ENCODE measurements around the gene ADCK2.

Gene ADCK2

DNA sequence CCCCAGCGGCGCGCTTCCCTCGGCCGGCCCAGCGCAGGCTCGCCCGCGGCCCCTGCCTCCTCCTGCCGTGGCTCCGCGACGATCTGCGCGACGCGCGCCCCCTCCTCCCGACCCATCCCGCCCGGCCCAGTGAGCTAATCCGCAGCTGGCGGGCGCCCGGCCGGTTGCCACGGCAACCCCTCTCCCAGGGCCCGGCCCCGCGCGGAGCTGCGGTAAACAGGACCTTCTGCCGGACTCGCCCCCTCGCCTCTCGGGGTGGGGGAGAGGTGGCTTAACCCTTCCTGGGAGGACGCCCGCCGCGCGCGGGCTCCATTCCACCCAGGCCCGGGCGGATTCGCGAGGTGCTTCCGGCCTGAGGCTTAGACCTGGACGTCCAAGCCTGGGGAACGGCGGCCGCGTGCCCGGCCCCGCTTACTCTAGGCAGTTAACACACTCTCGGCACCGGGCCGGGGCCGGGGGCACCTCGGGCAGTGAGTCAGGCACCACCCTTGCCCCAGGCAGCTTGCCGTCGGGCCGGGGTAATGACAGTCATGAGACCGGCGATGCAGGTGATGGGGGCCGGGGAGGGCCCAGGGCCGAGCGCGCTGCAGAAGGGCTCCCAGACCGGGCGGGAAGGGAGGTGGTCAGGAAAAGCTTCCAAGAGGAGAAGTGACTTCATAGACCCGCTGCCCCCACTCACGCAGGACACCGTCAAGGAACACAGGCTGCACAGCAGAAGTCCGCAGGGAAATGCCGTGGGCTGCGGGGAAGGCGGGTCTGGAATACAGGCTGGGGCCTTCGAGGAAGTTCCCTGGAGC is 31.8 kb upstream of the ADCK2 start, which contains the start of gene DENND2A:
Gene DENND2A, minus strand, starts transcription at position 87 of the 797 bp plus-strand sequence. CDS start 38,416 bp downstream, outside the sequence.
- TF ChIP-seq BACH2 (CRISPR knock-in tag; IDR thresholded peaks at IDR 0.05; ENCODE audit: borderline replicate concordance) (no peak), ZFP3 (CRISPR knock-in tag; IDR thresholded peaks at IDR 0.05) (0 out of 2 replicates have a peak, but pooled peaks have one; percentile 25), ZNF70 (CRISPR knock-in tag; IDR thresholded peaks at IDR 0.05) (0 out of 2 replicates have a peak, but pooled peaks have one; percentile 5), ZNF8 (CRISPR knock-in tag; IDR thresholded peaks at IDR 0.05) (no peak), ZFP30 (CRISPR knock-in tag; IDR thresholded peaks at IDR 0.05) (no peak), ARNTL (CRISPR knock-in tag; IDR thresholded peaks at IDR 0.05; ENCODE audit: borderline replicate concordance, low read depth) (no peak), ESRRG (CRISPR knock-in tag; IDR thresholded peaks at IDR 0.05) (peak; percentile 67; the same call in 1 of the 2 replicates), OSR1 (CRISPR knock-in tag; IDR thresholded peaks at IDR 0.05) (no peak), GLIS3 (CRISPR knock-in tag; IDR thresholded peaks at IDR 0.05) (no peak)
- TF ChIP-seq, protein P1, sequence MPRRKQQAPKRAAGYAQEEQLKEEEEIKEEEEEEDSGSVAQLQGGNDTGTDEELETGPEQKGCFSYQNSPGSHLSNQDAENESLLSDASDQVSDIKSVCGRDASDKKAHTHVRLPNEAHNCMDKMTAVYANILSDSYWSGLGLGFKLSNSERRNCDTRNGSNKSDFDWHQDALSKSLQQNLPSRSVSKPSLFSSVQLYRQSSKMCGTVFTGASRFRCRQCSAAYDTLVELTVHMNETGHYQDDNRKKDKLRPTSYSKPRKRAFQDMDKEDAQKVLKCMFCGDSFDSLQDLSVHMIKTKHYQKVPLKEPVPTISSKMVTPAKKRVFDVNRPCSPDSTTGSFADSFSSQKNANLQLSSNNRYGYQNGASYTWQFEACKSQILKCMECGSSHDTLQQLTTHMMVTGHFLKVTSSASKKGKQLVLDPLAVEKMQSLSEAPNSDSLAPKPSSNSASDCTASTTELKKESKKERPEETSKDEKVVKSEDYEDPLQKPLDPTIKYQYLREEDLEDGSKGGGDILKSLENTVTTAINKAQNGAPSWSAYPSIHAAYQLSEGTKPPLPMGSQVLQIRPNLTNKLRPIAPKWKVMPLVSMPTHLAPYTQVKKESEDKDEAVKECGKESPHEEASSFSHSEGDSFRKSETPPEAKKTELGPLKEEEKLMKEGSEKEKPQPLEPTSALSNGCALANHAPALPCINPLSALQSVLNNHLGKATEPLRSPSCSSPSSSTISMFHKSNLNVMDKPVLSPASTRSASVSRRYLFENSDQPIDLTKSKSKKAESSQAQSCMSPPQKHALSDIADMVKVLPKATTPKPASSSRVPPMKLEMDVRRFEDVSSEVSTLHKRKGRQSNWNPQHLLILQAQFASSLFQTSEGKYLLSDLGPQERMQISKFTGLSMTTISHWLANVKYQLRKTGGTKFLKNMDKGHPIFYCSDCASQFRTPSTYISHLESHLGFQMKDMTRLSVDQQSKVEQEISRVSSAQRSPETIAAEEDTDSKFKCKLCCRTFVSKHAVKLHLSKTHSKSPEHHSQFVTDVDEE (CRISPR knock-in tag; IDR thresholded peaks at IDR 0.05), result 0 out of 2 replicates have a peak, but pooled peaks have one; percentile 36
- TF ChIP-seq, protein P2, sequence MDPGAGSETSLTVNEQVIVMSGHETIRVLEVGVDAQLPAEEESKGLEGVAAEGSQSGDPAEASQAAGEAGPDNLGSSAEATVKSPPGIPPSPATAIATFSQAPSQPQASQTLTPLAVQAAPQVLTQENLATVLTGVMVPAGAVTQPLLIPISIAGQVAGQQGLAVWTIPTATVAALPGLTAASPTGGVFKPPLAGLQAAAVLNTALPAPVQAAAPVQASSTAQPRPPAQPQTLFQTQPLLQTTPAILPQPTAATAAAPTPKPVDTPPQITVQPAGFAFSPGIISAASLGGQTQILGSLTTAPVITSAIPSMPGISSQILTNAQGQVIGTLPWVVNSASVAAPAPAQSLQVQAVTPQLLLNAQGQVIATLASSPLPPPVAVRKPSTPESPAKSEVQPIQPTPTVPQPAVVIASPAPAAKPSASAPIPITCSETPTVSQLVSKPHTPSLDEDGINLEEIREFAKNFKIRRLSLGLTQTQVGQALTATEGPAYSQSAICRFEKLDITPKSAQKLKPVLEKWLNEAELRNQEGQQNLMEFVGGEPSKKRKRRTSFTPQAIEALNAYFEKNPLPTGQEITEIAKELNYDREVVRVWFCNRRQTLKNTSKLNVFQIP (CRISPR knock-in tag; IDR thresholded peaks at IDR 0.05; ENCODE audit: borderline replicate concordance, low read depth), result no peak
- TF ChIP-seq, protein P3, sequence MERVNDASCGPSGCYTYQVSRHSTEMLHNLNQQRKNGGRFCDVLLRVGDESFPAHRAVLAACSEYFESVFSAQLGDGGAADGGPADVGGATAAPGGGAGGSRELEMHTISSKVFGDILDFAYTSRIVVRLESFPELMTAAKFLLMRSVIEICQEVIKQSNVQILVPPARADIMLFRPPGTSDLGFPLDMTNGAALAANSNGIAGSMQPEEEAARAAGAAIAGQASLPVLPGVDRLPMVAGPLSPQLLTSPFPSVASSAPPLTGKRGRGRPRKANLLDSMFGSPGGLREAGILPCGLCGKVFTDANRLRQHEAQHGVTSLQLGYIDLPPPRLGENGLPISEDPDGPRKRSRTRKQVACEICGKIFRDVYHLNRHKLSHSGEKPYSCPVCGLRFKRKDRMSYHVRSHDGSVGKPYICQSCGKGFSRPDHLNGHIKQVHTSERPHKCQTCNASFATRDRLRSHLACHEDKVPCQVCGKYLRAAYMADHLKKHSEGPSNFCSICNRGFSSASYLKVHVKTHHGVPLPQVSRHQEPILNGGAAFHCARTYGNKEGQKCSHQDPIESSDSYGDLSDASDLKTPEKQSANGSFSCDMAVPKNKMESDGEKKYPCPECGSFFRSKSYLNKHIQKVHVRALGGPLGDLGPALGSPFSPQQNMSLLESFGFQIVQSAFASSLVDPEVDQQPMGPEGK (CRISPR knock-in tag; IDR thresholded peaks at IDR 0.05; ENCODE audit: borderline replicate concordance), result 0 out of 2 replicates have a peak, but pooled peaks have one; percentile 32
- ATAC-seq, result peak; percentile 56

DNA sequence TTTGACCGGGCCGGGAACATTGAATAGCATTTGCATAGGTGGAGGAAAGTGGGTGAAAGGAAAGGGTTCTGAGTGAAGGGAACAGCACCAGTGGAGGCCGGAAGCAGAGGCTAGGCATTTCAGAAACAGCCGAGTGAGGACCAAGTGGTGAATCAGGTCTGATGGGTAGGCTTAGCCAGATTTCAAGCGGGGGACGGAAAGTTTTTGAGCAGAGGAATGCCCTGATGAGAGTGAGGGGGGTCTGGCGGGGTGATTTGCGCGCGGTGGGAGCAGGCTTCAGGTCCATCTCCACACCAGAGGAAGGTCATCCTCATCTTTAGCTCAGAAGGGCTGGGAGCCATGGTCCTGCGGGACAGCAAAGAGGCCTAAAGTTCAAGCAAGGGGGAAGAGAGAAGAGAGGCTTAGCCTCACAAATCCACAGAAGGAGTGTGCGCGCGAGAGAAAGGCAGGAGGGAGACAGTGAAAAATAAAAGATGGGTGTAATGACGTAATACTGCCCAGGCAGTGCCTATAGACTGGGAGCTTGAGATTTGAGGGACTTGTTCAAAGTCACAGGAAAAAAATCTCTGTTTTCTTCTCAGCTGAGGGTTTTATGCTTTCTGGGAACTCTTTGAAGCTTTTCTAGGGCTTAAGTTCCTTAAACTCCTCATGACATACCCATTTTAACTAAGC is 31.1 kb upstream of the ADCK2 start:
- no peak for ATAC-seq
- TF ChIP-seq OSR1 (CRISPR knock-in tag; IDR thresholded peaks at IDR 0.05), result no peak
- TF ChIP-seq, protein P4, sequence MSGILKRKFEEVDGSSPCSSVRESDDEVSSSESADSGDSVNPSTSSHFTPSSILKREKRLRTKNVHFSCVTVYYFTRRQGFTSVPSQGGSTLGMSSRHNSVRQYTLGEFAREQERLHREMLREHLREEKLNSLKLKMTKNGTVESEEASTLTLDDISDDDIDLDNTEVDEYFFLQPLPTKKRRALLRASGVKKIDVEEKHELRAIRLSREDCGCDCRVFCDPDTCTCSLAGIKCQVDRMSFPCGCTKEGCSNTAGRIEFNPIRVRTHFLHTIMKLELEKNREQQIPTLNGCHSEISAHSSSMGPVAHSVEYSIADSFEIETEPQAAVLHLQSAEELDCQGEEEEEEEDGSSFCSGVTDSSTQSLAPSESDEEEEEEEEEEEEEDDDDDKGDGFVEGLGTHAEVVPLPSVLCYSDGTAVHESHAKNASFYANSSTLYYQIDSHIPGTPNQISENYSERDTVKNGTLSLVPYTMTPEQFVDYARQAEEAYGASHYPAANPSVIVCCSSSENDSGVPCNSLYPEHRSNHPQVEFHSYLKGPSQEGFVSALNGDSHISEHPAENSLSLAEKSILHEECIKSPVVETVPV (CRISPR knock-in tag; IDR thresholded peaks at IDR 0.05), result no peak
- no peak for TF ChIP-seq ZC3H10 (CRISPR knock-in tag; IDR thresholded peaks at IDR 0.05)
- no peak for TF ChIP-seq GLIS3 (CRISPR knock-in tag; IDR thresholded peaks at IDR 0.05)
- TF ChIP-seq ARNTL (CRISPR knock-in tag; IDR thresholded peaks at IDR 0.05; ENCODE audit: borderline replicate concordance, low read depth), result no peak
- TF ChIP-seq, protein P1 (CRISPR knock-in tag; IDR thresholded peaks at IDR 0.05), result no peak
- no peak for TF ChIP-seq TOX (CRISPR knock-in tag; IDR thresholded peaks at IDR 0.05; ENCODE audit: borderline replicate concordance)
- TF ChIP-seq, protein P3 (CRISPR knock-in tag; IDR thresholded peaks at IDR 0.05; ENCODE audit: borderline replicate concordance), result no peak
- TF ChIP-seq, protein P2 (CRISPR knock-in tag; IDR thresholded peaks at IDR 0.05; ENCODE audit: borderline replicate concordance, low read depth), result no peak
- no peak for TF ChIP-seq RARB (CRISPR knock-in tag; IDR thresholded peaks at IDR 0.05)
- TF ChIP-seq, protein P5, sequence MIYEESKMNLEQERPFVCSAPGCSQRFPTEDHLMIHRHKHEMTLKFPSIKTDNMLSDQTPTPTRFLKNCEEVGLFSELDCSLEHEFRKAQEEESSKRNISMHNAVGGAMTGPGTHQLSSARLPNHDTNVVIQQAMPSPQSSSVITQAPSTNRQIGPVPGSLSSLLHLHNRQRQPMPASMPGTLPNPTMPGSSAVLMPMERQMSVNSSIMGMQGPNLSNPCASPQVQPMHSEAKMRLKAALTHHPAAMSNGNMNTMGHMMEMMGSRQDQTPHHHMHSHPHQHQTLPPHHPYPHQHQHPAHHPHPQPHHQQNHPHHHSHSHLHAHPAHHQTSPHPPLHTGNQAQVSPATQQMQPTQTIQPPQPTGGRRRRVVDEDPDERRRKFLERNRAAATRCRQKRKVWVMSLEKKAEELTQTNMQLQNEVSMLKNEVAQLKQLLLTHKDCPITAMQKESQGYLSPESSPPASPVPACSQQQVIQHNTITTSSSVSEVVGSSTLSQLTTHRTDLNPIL (CRISPR knock-in tag; IDR thresholded peaks at IDR 0.05; ENCODE audit: low read depth), result no peak
- no peak for TF ChIP-seq PPARA (CRISPR knock-in tag; IDR thresholded peaks at IDR 0.05; ENCODE audit: borderline replicate concordance)
- TF ChIP-seq ZNF8 (CRISPR knock-in tag; IDR thresholded peaks at IDR 0.05), result no peak
- no peak for TF ChIP-seq CSDC2 (CRISPR knock-in tag; IDR thresholded peaks at IDR 0.05)
- no peak for TF ChIP-seq TCF4 (CRISPR knock-in tag; IDR thresholded peaks at IDR 0.05; ENCODE audit: borderline replicate concordance)
